OCI-LY3 (cell line): Measurements from ENCODE around the gene KDM5B.

Source experiments
- H2AFZ ChIP-seq: fragments of 200-600, 300-600 bp; shearing (Covaris generic); 2 replicates; pipeline ENCODE4 v1.6.0; 2014; ENCODE audit warnings: antibody characterized with exemption, low read depth, low read length
- H3K27ac ChIP-seq: fragments of 200-600, 300-600 bp; sonication (generic); 2 replicates; pipeline ENCODE4 v1.5.1; 2014; ENCODE audit warnings: mild to moderate bottlenecking, low read length, moderate library complexity, mixed read lengths
- H3K27me3 ChIP-seq: fragments of 200-600, 300-600 bp; sonication (generic); 2 replicates; pipeline ENCODE4 v1.6.1; 2014; ENCODE audit warnings: low read depth, low read length, mixed read lengths
- H3K36me3 ChIP-seq: fragments of 200-600, 300-600 bp; sonication (generic); replicated peaks from 2 replicates; pipeline ENCODE3; 2014; ENCODE audit warnings: low read depth, low read length, mixed read lengths
- H3K4me1 ChIP-seq: fragments of 300-600, 200-600 bp; sonication (generic); 2 replicates; pipeline ENCODE4 v1.6.1; 2014; ENCODE audit warnings: low read length, mixed read lengths
- H3K4me2 ChIP-seq: fragments of 200-600, 300-600 bp; sonication (generic); 2 replicates; pipeline ENCODE4 v1.6.1; 2014; ENCODE audit warnings: low read length, mixed read lengths
- H3K4me3 ChIP-seq: fragments of 300-600, 200-600 bp; sonication (generic); 2 replicates; pipeline ENCODE4 v1.5.1; 2014; ENCODE audit warnings: antibody characterized with exemption, mild to moderate bottlenecking, low read length, moderate library complexity
- H3K79me2 ChIP-seq: fragments of 300-600, 200-600 bp; shearing (Covaris generic); 2 replicates; pipeline ENCODE4 v1.6.1; 2014; ENCODE audit warnings: mild to moderate bottlenecking, low read length, mixed read lengths
- H3K9ac ChIP-seq: fragments of 300-600, 200-600 bp; shearing (Covaris generic); 2 replicates; pipeline ENCODE4 v1.6.0; 2014; ENCODE audit warnings: mild to moderate bottlenecking, low read length, moderate library complexity
- H3K9me3 ChIP-seq: fragments of 200-600, 300-600 bp; shearing (Covaris generic); 2 replicates; pipeline ENCODE4 v1.6.1; 2014; ENCODE audit warnings: low read length, mixed read lengths; ENCODE audit not compliant: insufficient read depth
- H4K20me1 ChIP-seq: fragments of 200-600, 300-600 bp; sonication (generic); 2 replicates; pipeline ENCODE4 v1.6.1; 2016; ENCODE audit warnings: low read length, mixed read lengths; ENCODE audit not compliant: insufficient read depth
- EZH2phosphoT487 ChIP-seq: fragments of 200-600 bp; shearing (Covaris generic); IDR thresholded peaks from 2 replicates; pipeline ENCODE4 v1.6.1; 2018; ENCODE audit warnings: antibody characterized with exemption, mixed run types, low read depth
- TF ChIP-seq, protein P1 (sequence below): fragments of 200-600, 300-600 bp; sonication (generic); IDR thresholded peaks from 2 replicates; pipeline ENCODE4 v1.5.1; 2014; ENCODE audit warnings: antibody characterized with exemption, low read length, low read depth

KDM5B gene

GRCh38 chr1:202713110-202713509 lies 95.1 kb downstream of the KDM5B start:
- TF ChIP-seq EZH2phosphoT487: no peak
- TF ChIP-seq, protein P1, sequence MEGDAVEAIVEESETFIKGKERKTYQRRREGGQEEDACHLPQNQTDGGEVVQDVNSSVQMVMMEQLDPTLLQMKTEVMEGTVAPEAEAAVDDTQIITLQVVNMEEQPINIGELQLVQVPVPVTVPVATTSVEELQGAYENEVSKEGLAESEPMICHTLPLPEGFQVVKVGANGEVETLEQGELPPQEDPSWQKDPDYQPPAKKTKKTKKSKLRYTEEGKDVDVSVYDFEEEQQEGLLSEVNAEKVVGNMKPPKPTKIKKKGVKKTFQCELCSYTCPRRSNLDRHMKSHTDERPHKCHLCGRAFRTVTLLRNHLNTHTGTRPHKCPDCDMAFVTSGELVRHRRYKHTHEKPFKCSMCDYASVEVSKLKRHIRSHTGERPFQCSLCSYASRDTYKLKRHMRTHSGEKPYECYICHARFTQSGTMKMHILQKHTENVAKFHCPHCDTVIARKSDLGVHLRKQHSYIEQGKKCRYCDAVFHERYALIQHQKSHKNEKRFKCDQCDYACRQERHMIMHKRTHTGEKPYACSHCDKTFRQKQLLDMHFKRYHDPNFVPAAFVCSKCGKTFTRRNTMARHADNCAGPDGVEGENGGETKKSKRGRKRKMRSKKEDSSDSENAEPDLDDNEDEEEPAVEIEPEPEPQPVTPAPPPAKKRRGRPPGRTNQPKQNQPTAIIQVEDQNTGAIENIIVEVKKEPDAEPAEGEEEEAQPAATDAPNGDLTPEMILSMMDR: no peak
- H3K4me2 ChIP-seq: no peak overlapping the region
- H4K20me1 ChIP-seq: no peaks in the 10 kb centered on the region

GRCh38 chr1:202711949-202712635 lies 96.1 kb downstream of the KDM5B start:
- Histone ChIP-seq H2AFZ (no peak overlapping the region), H3K79me2 (no peaks in the 10 kb centered on the region), H4K20me1 (peaks cover 4% of the 10 kb centered on the region; the same call in 1 of the 2 replicates), H3K27ac (no peak overlapping the region), H3K4me3 (no peak overlapping the region), H3K27me3 (peaks cover 50% of the 10 kb centered on the region), H3K9ac (no peak overlapping the region), H3K9me3 (no peaks in the 10 kb centered on the region), H3K4me1 (no peaks in the 10 kb centered on the region), H3K4me2 (no peak overlapping the region), H3K36me3 (no peaks in the 10 kb centered on the region)
- no peak for TF ChIP-seq EZH2phosphoT487
- TF ChIP-seq, protein P1: no peak

More at GRCh38 chr1:202713110-202713509, 95.1 kb downstream of the KDM5B start:
- no peaks in the 10 kb centered on the region for H3K4me1 ChIP-seq
- no peak overlapping the region for H3K9ac ChIP-seq
- no peak overlapping the region for H3K27ac ChIP-seq
- H3K4me3 ChIP-seq: no peak overlapping the region
- peaks cover 48% of the 10 kb centered on the region for H3K27me3 ChIP-seq
- no peaks in the 10 kb centered on the region for H3K9me3 ChIP-seq
- H3K79me2 ChIP-seq: no peaks in the 10 kb centered on the region
- H2AFZ ChIP-seq: no peak overlapping the region
- H3K36me3 ChIP-seq: no peaks in the 10 kb centered on the region

DNA sequence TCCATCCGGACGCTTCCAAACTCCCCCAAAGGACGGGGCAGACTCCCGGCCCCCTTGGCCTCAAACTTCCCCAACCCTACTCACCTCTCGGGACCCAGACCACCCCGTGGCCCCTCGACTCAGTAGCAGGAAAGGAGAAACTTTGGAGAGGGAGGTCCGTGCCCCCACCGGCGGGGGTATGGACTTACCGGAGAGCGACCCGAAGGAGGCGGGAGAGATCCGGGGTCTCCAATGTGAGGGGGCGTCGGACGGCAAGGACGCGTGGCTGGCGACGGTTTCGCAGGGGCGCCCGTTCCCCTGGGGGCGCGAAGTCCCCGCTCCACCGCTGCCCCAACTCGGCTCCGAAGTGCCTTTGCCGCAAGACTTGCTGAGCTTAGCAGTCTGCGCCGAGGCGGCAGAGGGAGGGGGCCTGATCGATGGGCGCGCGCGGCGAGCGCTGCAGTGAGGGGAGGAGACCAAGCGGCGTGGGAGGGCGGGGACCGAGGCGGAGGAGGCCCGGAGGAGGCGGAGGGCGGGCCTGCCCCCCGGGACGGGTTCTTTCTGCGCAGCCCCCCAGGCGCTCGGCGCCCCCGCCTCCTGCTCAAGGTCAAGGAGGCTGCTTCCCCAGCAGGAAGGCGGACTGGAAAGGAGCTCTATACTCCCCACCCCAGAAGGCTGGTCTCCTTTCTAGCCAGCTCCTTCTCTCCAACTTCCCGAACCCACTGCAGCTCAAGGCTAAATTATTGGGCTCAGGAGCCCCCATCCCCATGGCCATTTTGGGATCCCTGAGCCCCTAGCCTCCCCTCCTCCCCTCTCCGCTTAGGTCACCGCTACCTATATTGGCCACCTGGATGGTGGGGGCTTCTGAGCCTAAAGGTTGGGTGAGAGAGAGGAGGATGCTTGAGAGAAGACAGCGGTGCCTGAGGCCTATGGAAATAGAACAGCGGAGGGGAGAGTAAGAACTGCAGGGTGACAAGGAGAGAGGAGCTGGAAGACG lies 97.9 kb downstream of the KDM5B start, which contains the start of gene SYT2:
TSS of gene SYT2 (minus strand) at position 385 of the 976 bp plus-strand sequence. CDS start 104,682 bp downstream, outside the sequence.
- Histone ChIP-seq H3K9ac (no peak within 1 kb of the TSS), H3K36me3 (no peaks in the 10 kb centered on the region), H2AFZ (no peak within 1 kb of the TSS), H3K27me3 (peaks cover 53% of the 10 kb centered on the region), H3K9me3 (no peaks in the 10 kb centered on the region), H3K4me3 (no peak within 1 kb of the TSS), H3K27ac (no peak within 1 kb of the TSS), H3K79me2 (no peaks in the 10 kb centered on the region), H3K4me1 (no peaks in the 10 kb centered on the region), H3K4me2 (no peak within 1 kb of the TSS), H4K20me1 (peaks cover 4% of the 10 kb centered on the region)
- TF ChIP-seq, protein P1: no peak
- no peak for TF ChIP-seq EZH2phosphoT487
